ENCODE results near the gene NPAS3.

GRCh38 chr14:33762161-33762851, 823.6 kb downstream of the NPAS3 start:
- TF ChIP-seq MAX (IDR thresholded peaks at IDR 0.05) = no peak
- TF ChIP-seq CTCF (IDR thresholded peaks at IDR 0.05; ENCODE audit: low read depth, low read length, missing input control) = no peak

Measured in liver (tissue), 2 donors.